Measurements from ENCODE around the gene CFAP410.
"Not testable (repeated sequence)": the region's sequence is repeated elsewhere in the genome, so short reads cannot be mapped to it uniquely, and the experiment has no call there.

Gene CFAP410

GRCh38 chr21:44342981-44343380 is 3.8 kb upstream of the CFAP410 start:
- Histone ChIP-seq H3K4me1 (ENCODE audit: control insufficient read depth in 5 of 5, insufficient read depth in 5 of 5, low read length in 5 of 5) (peaks cover 2 to 14% (median 13%) of the 10 kb centered on the region in 5 donors), H3K27me3 (ENCODE audit: control insufficient read depth in 5 of 5, insufficient read depth in 4 of 5, low read length in 5 of 5) (peaks cover 0 to 13% (median 8%) of the 10 kb centered on the region in 5 donors)
- H3K9me3 ChIP-seq (ENCODE audit: control insufficient read depth in 5 of 5, low read length in 5 of 5); H3K36me3 ChIP-seq (ENCODE audit: control insufficient read depth in 5 of 5, insufficient read depth in 5 of 5, low read length in 5 of 5); H3K4me3 ChIP-seq (ENCODE audit: low read depth in 1 of 5, low read length in 5 of 5); H3K27ac ChIP-seq (ENCODE audit: low read depth, low read length); H3K9ac ChIP-seq (ENCODE audit: low read length in 5 of 5): not testable (repeated sequence)

GRCh38 chr21:44341726-44342458 is 2.7 kb upstream of the CFAP410 start:
- H3K9me3 ChIP-seq (ENCODE audit: control insufficient read depth in 5 of 5, low read length in 5 of 5); H3K36me3 ChIP-seq (ENCODE audit: control insufficient read depth in 5 of 5, insufficient read depth in 5 of 5, low read length in 5 of 5); H3K9ac ChIP-seq (ENCODE audit: low read length in 5 of 5); H3K4me3 ChIP-seq (ENCODE audit: low read depth in 1 of 5, low read length in 5 of 5); H3K27ac ChIP-seq (ENCODE audit: low read depth, low read length): not testable (repeated sequence)
- Histone ChIP-seq H3K4me1 (ENCODE audit: control insufficient read depth in 5 of 5, insufficient read depth in 5 of 5, low read length in 5 of 5) (peaks cover 2 to 23% (median 20%) of the 10 kb centered on the region in 5 donors), H3K27me3 (ENCODE audit: control insufficient read depth in 5 of 5, insufficient read depth in 4 of 5, low read length in 5 of 5) (peaks cover 0 to 13% (median 8%) of the 10 kb centered on the region in 5 donors)

GRCh38 chr21:44337941-44338895 is 972 bp downstream of the CFAP410 start:
- Histone ChIP-seq H3K9ac (ENCODE audit: low read length in 5 of 5) (peak overlapping the region in 3 of 5 donors; percentile 48 to 66 (median 61)), H3K4me1 (ENCODE audit: control insufficient read depth in 5 of 5, insufficient read depth in 5 of 5, low read length in 5 of 5) (peaks cover 2 to 23% (median 20%) of the 10 kb centered on the region in 5 donors)

GRCh38 chr21:44337449-44337848 is 1.7 kb downstream of the CFAP410 start:
- no peaks in the 10 kb centered on the region for H3K27me3 ChIP-seq (ENCODE audit: control insufficient read depth in 5 of 5, insufficient read depth in 4 of 5, low read length in 5 of 5)
- peak overlapping the region; percentile 82 for H3K27ac ChIP-seq (ENCODE audit: low read depth, low read length)
- peaks cover 0 to 34% (median 18%) of the 10 kb centered on the region in 5 donors for H3K36me3 ChIP-seq (ENCODE audit: control insufficient read depth in 5 of 5, insufficient read depth in 5 of 5, low read length in 5 of 5)
- peaks cover 2 to 25% (median 20%) of the 10 kb centered on the region in 5 donors for H3K4me1 ChIP-seq (ENCODE audit: control insufficient read depth in 5 of 5, insufficient read depth in 5 of 5, low read length in 5 of 5)
- no peaks in the 10 kb centered on the region for H3K9me3 ChIP-seq (ENCODE audit: control insufficient read depth in 5 of 5, low read length in 5 of 5)
- H3K4me3 ChIP-seq (ENCODE audit: low read depth in 1 of 5, low read length in 5 of 5), result no peak overlapping the region
- H3K9ac ChIP-seq (ENCODE audit: low read length in 5 of 5), result no peak overlapping the region

More at GRCh38 chr21:44337941-44338895, 972 bp downstream of the CFAP410 start:
- Histone ChIP-seq H3K36me3 (ENCODE audit: control insufficient read depth in 5 of 5, insufficient read depth in 5 of 5, low read length in 5 of 5) (peaks cover 0 to 28% (median 12%) of the 10 kb centered on the region in 5 donors), H3K9me3 (ENCODE audit: control insufficient read depth in 5 of 5, low read length in 5 of 5) (no peaks in the 10 kb centered on the region), H3K27me3 (ENCODE audit: control insufficient read depth in 5 of 5, insufficient read depth in 4 of 5, low read length in 5 of 5) (no peaks in the 10 kb centered on the region), H3K4me3 (ENCODE audit: low read depth in 1 of 5, low read length in 5 of 5) (peak overlapping the region; percentile 60 to 74 (median 63)), H3K27ac (ENCODE audit: low read depth, low read length) (peak overlapping the region; percentile 82)

- no peak overlapping the region for H3K27ac ChIP-seq (ENCODE audit: low read depth, low read length)
- peaks cover 2 to 45% (median 26%) of the 10 kb centered on the region in 5 donors for H3K4me1 ChIP-seq (ENCODE audit: control insufficient read depth in 5 of 5, insufficient read depth in 5 of 5, low read length in 5 of 5)
- H3K36me3 ChIP-seq (ENCODE audit: control insufficient read depth in 5 of 5, insufficient read depth in 5 of 5, low read length in 5 of 5), result peaks cover 0 to 51% (median 26%) of the 10 kb centered on the region in 5 donors
- no peaks in the 10 kb centered on the region for H3K9me3 ChIP-seq (ENCODE audit: control insufficient read depth in 5 of 5, low read length in 5 of 5)
- H3K9ac ChIP-seq (ENCODE audit: low read length in 5 of 5), result no peak overlapping the region
- H3K4me3 ChIP-seq (ENCODE audit: low read depth in 1 of 5, low read length in 5 of 5), result no peak overlapping the region
- H3K27me3 ChIP-seq (ENCODE audit: control insufficient read depth in 5 of 5, insufficient read depth in 4 of 5, low read length in 5 of 5), result no peaks in the 10 kb centered on the region
Measured at GRCh38 chr21:44335266-44336059, 3.7 kb downstream of the CFAP410 start.

GRCh38 chr21:44334329-44335030 is 4.7 kb downstream of the CFAP410 start:
- Histone ChIP-seq H3K9ac (ENCODE audit: low read length in 5 of 5) (no peak overlapping the region), H3K9me3 (ENCODE audit: control insufficient read depth in 5 of 5, low read length in 5 of 5) (no peaks in the 10 kb centered on the region), H3K36me3 (ENCODE audit: control insufficient read depth in 5 of 5, insufficient read depth in 5 of 5, low read length in 5 of 5) (peaks cover 0 to 54% (median 26%) of the 10 kb centered on the region in 5 donors), H3K4me1 (ENCODE audit: control insufficient read depth in 5 of 5, insufficient read depth in 5 of 5, low read length in 5 of 5) (peaks cover 0 to 40% (median 20%) of the 10 kb centered on the region in 5 donors), H3K4me3 (ENCODE audit: low read depth in 1 of 5, low read length in 5 of 5) (no peak overlapping the region), H3K27me3 (ENCODE audit: control insufficient read depth in 5 of 5, insufficient read depth in 4 of 5, low read length in 5 of 5) (no peaks in the 10 kb centered on the region), H3K27ac (ENCODE audit: low read depth, low read length) (no peak overlapping the region)

GRCh38 chr21:44333509-44334328 is 5.5 kb downstream of the CFAP410 start:
- H3K27ac ChIP-seq (ENCODE audit: low read depth, low read length), result no peak overlapping the region
- H3K27me3 ChIP-seq (ENCODE audit: control insufficient read depth in 5 of 5, insufficient read depth in 4 of 5, low read length in 5 of 5), result no peaks in the 10 kb centered on the region
- H3K4me1 ChIP-seq (ENCODE audit: control insufficient read depth in 5 of 5, insufficient read depth in 5 of 5, low read length in 5 of 5), result peaks cover 0 to 40% (median 19%) of the 10 kb centered on the region in 5 donors
- no peak overlapping the region for H3K9ac ChIP-seq (ENCODE audit: low read length in 5 of 5)
- no peak overlapping the region for H3K4me3 ChIP-seq (ENCODE audit: low read depth in 1 of 5, low read length in 5 of 5)
- H3K9me3 ChIP-seq (ENCODE audit: control insufficient read depth in 5 of 5, low read length in 5 of 5), result no peaks in the 10 kb centered on the region
- peaks cover 0 to 54% (median 26%) of the 10 kb centered on the region in 5 donors for H3K36me3 ChIP-seq (ENCODE audit: control insufficient read depth in 5 of 5, insufficient read depth in 5 of 5, low read length in 5 of 5)

- H3K27me3 ChIP-seq (ENCODE audit: control insufficient read depth in 5 of 5, insufficient read depth in 4 of 5, low read length in 5 of 5), result no peaks in the 10 kb centered on the region
- H3K4me1 ChIP-seq (ENCODE audit: control insufficient read depth in 5 of 5, insufficient read depth in 5 of 5, low read length in 5 of 5), result peaks cover 0 to 35% (median 14%) of the 10 kb centered on the region in 5 donors
- no peak overlapping the region for H3K9ac ChIP-seq (ENCODE audit: low read length in 5 of 5)
- no peak overlapping the region for H3K4me3 ChIP-seq (ENCODE audit: low read depth in 1 of 5, low read length in 5 of 5)
- H3K9me3 ChIP-seq (ENCODE audit: control insufficient read depth in 5 of 5, low read length in 5 of 5), result no peaks in the 10 kb centered on the region
- peaks cover 0 to 54% (median 26%) of the 10 kb centered on the region in 5 donors for H3K36me3 ChIP-seq (ENCODE audit: control insufficient read depth in 5 of 5, insufficient read depth in 5 of 5, low read length in 5 of 5)
- H3K27ac ChIP-seq (ENCODE audit: low read depth, low read length), result no peak overlapping the region
Measured at GRCh38 chr21:44332965-44333364, 6.2 kb downstream of the CFAP410 start.
